GM12878 (cell line): ENCODE measurements around the gene SHMT2. TPM values are rescaled to one million over a fixed set of nuclear protein-coding genes. Genes with fewer than 3 reads are reported as not detected.

ENCODE experiments used
- ATAC-seq: fragments of 200-7000 bp; cut with Tn5 transposase; 3 replicates; pipeline ENCODE4 v1.9.1; 2020; ENCODE audit warnings: mild to moderate bottlenecking, moderate library complexity
- BruUV-seq: library from RNA; stranded (reverse); fragments of 400-500 nt; replicated peaks from 2 replicates; lab custom pipeline; 2021; lab: Mats Ljungman, UMichigan
- CTCF ChIA-PET: fragments of 300-600 bp; sonication (Branson Sonifier 250); formaldehyde crosslinking; extraction: SDS; loops from one replicate; lab custom pipeline; 2021; ENCODE audit warnings: inconsistent platforms; lab: Yijun Ruan, JAX
- POLR2A ChIA-PET: fragments of 350-600 bp; formaldehyde crosslinking; extraction: SDS; loops from one replicate; lab custom pipeline; 2021; ENCODE audit warnings: inconsistent platforms; lab: Charles Lee
- RAD21 ChIA-PET: fragments of 300-600 bp; sonication (Branson Sonifier 250); formaldehyde crosslinking; loops from one replicate; lab custom pipeline; 2023; ENCODE audit warnings: antibody characterized with exemption; ENCODE audit not compliant: unreplicated experiment; lab: Charles Lee
- SMC1A ChIA-PET: fragments of 300-600 bp; sonication (Branson Sonifier 250); formaldehyde crosslinking; loops from one replicate; lab custom pipeline; 2023; ENCODE audit not compliant: unreplicated experiment, uncharacterized antibody; lab: Charles Lee
- DNase-seq: peaks from one replicate; pipeline ENCODE4 v3.0.0-alpha.2; 2011; ENCODE audit warnings: low read depth, low spot score
- FAIRE-seq: peaks from 3 replicates; lab custom pipeline; 2011; peaks lifted over from hg19 to GRCh38; lab: Jason Lieb, UNC
- H2AFZ ChIP-seq: 2 replicates; pipeline ENCODE4 v1.6.0; 2011; ENCODE audit warnings: low read depth, low read length, control low read depth; ENCODE audit not compliant: control insufficient read depth
- H3K27ac ChIP-seq: 2 replicates; pipeline ENCODE4 v1.5.1; 2011; ENCODE audit warnings: control low read depth; ENCODE audit not compliant: control insufficient read depth, insufficient read depth
- H3K27me3 ChIP-seq, 2 experiments: replicated peaks in 1 of 2; 2 replicates each; pipeline versions ENCODE4 v1.6.0 to v1.6.1; 2011; ENCODE audit warnings: low read length in 1 of 2; ENCODE audit not compliant: control insufficient read depth in 2 of 2, insufficient read depth in 2 of 2
- H3K36me3 ChIP-seq, 2 experiments: 2 replicates each; pipeline ENCODE4 v1.5.1; 2011; ENCODE audit warnings: low read length in 1 of 2; ENCODE audit not compliant: control insufficient read depth in 2 of 2, insufficient read depth in 2 of 2
- H3K4me1 ChIP-seq: 2 replicates; pipeline ENCODE4 v1.6.1; 2011; ENCODE audit warnings: mild to moderate bottlenecking, low read length, moderate library complexity, mixed read lengths; ENCODE audit not compliant: control insufficient read depth, insufficient read depth
- H3K4me2 ChIP-seq: 2 replicates; pipeline ENCODE4 v1.6.0; 2011; ENCODE audit warnings: control low read depth; ENCODE audit not compliant: control insufficient read depth, insufficient read depth
- H3K4me3 ChIP-seq: fragments of 200-600 bp; sonication (generic); 2 replicates; pipeline ENCODE4 v1.5.1; 2016
- H3K79me2 ChIP-seq: 2 replicates; pipeline ENCODE4 v1.6.0; 2011; ENCODE audit warnings: low read length; ENCODE audit not compliant: control insufficient read depth, insufficient read depth
- H3K9ac ChIP-seq: 2 replicates; pipeline ENCODE4 v1.8.0; 2011; ENCODE audit warnings: low read length, control low read depth, mixed read lengths; ENCODE audit not compliant: control insufficient read depth, insufficient read depth
- H3K9me3 ChIP-seq: replicated peaks from 3 replicates; pipeline ENCODE4 v1.5.1; 2011; ENCODE audit warnings: mild to moderate bottlenecking, low read length; ENCODE audit not compliant: control insufficient read depth, insufficient read depth
- H4K20me1 ChIP-seq: 2 replicates; pipeline ENCODE4 v1.6.0; 2011; ENCODE audit not compliant: control insufficient read depth, insufficient read depth
- HCFC1 ChIP-seq: fragments of 150-350 bp; IDR thresholded peaks from 2 replicates; pipeline ENCODE4 v1.6.1; 2014; ENCODE audit warnings: low read length
- HDAC6 ChIP-seq: fragments of 200-600 bp; sonication (generic); IDR thresholded peaks from one replicate; pipeline ENCODE4 v1.8.0; 2017; ENCODE audit warnings: antibody characterized with exemption; ENCODE audit not compliant: unreplicated experiment
- HSF1 ChIP-seq: fragments of 150-350 bp; IDR thresholded peaks from 2 replicates; pipeline ENCODE4 v1.6.1; 2014; ENCODE audit warnings: mild to moderate bottlenecking, low read depth, low read length
- NFIC ChIP-seq: IDR thresholded peaks from 2 replicates; pipeline ENCODE4 v1.6.1; 2012; ENCODE audit warnings: low read depth, mild to moderate bottlenecking, inconsistent platforms, low read length, moderate library complexity
- NFYB ChIP-seq: IDR thresholded peaks from 2 replicates; pipeline ENCODE4 v1.6.1; 2011; ENCODE audit warnings: low read depth, mild to moderate bottlenecking, low read length, improper control_type of control experiment, moderate library complexity; ENCODE audit not compliant: insufficient read depth
- NRF1 ChIP-seq: conservative IDR thresholded peaks from 2 replicates; pipeline ENCODE4 v1.6.1; 2011; ENCODE audit warnings: mild to moderate bottlenecking, low read depth, low read length, improper control_type of control experiment
- SIX5 ChIP-seq: IDR thresholded peaks from 2 replicates; pipeline ENCODE4 v1.6.1; 2011; ENCODE audit warnings: mild to moderate bottlenecking, low read depth, low read length, moderate library complexity; ENCODE audit not compliant: severe bottlenecking
- SMC3 ChIP-seq: IDR thresholded peaks from 2 replicates; pipeline ENCODE4 v1.6.1; 2011; ENCODE audit warnings: low read length, improper control_type of control experiment, borderline replicate concordance
- ZBED1 ChIP-seq: IDR thresholded peaks from 2 replicates; pipeline ENCODE4 v1.6.1; 2016; ENCODE audit warnings: borderline replicate concordance
- WGBS: methylation state at CpG from one replicate; pipeline ENCODE4 v1.1.6; 2016; ENCODE audit warnings: low lambda C conversion rate; ENCODE audit not compliant: insufficient replicate concordance, insufficient coverage; ENCODE audit errors: missing lambda C conversion rate; 5-methylcytosine and 5-hydroxymethylcytosine counted together
- in situ Hi-C: fragments of 300-500 bp; cut with MboI; formaldehyde crosslinking; loops from 9 replicates; pipeline ENCODE4 v1.14.3; 2018; ENCODE audit warnings: mixed read lengths
- intact Hi-C: fragments of 100-400 bp; cut with micrococcal nuclease; formaldehyde crosslinking; loops from one replicate; pipeline ENCODE4 v1.14.2; 2022; ENCODE audit not compliant: unreplicated experiment
- polyA plus RNA-seq, 11 experiments: library from polyadenylated mRNA; depleted of rRNA in 4 of 11; unstranded in 6 of 11; stranded (reverse) in 5 of 11; fragments of >200 nt; fragmentation: Nextera tagmentation in 4 of 11; fragmentation: Illumina TruSeq in 1 of 11; extraction: Ambion mirVana in 4 of 11; extraction: Trizol in 1 of 11; gene quantifications; 1 replicate in 1 of 11; 2 replicates in 10 of 11; pipeline versions ENCODE4 v1.2.1 to v1.2.3, GENCODE V29; 2011 to 2016; ENCODE audit warnings: inconsistent platforms in 2 of 11, missing spikeins in 2 of 11, low read depth in 1 of 11
- total RNA-seq, 4 experiments: library from RNA; depleted of rRNA in 3 of 4; stranded (reverse); fragments of >200 nt in 3 of 4; fragmentation: Illumina TruSeq in 1 of 4; extraction: Trizol in 1 of 4; gene quantifications; 2 replicates each; pipeline versions ENCODE4 v1.2.1 to v1.2.3, GENCODE V29; 2013 to 2021

Gene SHMT2
- total and polyA plus RNA-seq, 10 of the 15 experiments (the other 5 are each of a cell fraction or from before 2014, with no cell fraction given): 57.0 to 292 (median 186) TPM

- no peak for TF ChIP-seq HSF1
Observed at GRCh38 chr12:57244312-57244696, 14.8 kb downstream of the SHMT2 start (continued).

- FAIRE-seq: no peak
- CTCF ChIA-PET: interaction anchor here (1.3 to 4.0 kb wide), 2 partner anchors 16 to 33 kb away, joined by 3 to 30 read pairs; no protein-coding TSS in a partner anchor
Observed at GRCh38 chr12:57247041-57247440, 17.5 kb downstream of the SHMT2 start.

More at GRCh38 chr12:57247041-57247440, 17.5 kb downstream of the SHMT2 start:
- Histone ChIP-seq H3K36me3 (no peaks in the 10 kb centered on the region), H2AFZ (no peak overlapping the region), H3K4me3 (no peak overlapping the region), H3K4me1 (peaks cover 17% of the 10 kb centered on the region; the same call in 1 of the 2 replicates), H3K9ac (no peak overlapping the region), H3K27me3 (peaks cover 0 to 3% of the 10 kb centered on the region in 2 experiments; a peak in 3 of 4 replicates), H3K9me3 (no peaks in the 10 kb centered on the region), H3K4me2 (no peak overlapping the region), H3K79me2 (no peaks in the 10 kb centered on the region), H3K27ac (no peak overlapping the region), H4K20me1 (no peaks in the 10 kb centered on the region; the same call in 1 of the 2 replicates)
- BruUV-seq: no TSS peak
- intact Hi-C loops: no loop called here
- TF ChIP-seq ZBED1 (no peak), NFYB (no peak), HDAC6 (no peak), SIX5 (no peak), SMC3 (no peak), NFIC (no peak), NRF1 (no peak), HCFC1 (no peak)
- ChIA-PET POLR2A (interaction anchor here (0.7 to 0.9 kb wide), 2 partner anchors 208 to 214 kb away, joined by 3 to 6 read pairs; no protein-coding TSS in a partner anchor), RAD21 (interaction anchor here (0.7 to 14.4 kb wide), 3 partner anchors 31 to 206 kb away, joined by 3 to 85 read pairs (median 4); partner anchors contain the start of gene INHBE), SMC1A (interaction anchor here (1.5 to 2.2 kb wide), 2 partner anchors 17 to 33 kb away, joined by 6 to 9 read pairs; partner anchors contain the start of gene SHMT2)
- ATAC-seq: no peak
- in situ Hi-C loops: loop anchor here (5.0 kb wide), 1 partner anchor 35 kb away; no protein-coding TSS in a partner anchor
- 90% methylated on average over 1 of the region's 1 CpG for WGBS
- DNase-seq: no peak
